D721Med (cell line): ENCODE results near the gene SUSD3.
"Not testable (repeated sequence)": the region's sequence is repeated elsewhere in the genome, so short reads cannot be mapped to it uniquely, and the experiment has no call there.

Experiments used
- DNase-seq: peaks from one replicate; pipeline ENCODE4 v3.0.0; 2011; ENCODE audit warnings: low spot score; ENCODE audit not compliant: insufficient read length
- FAIRE-seq: peaks from 2 replicates; lab custom pipeline; 2011; peaks lifted over from hg19 to GRCh38; lab: Jason Lieb, UNC
- TF ChIP-seq, protein P1 (sequence below): IDR thresholded peaks from 2 replicates; pipeline ENCODE4 v1.5.1; 2012; ENCODE audit warnings: mild to moderate bottlenecking, control low read depth; ENCODE audit not compliant: insufficient read depth; ENCODE audit errors: missing control alignments

The SUSD3 gene

DNA sequence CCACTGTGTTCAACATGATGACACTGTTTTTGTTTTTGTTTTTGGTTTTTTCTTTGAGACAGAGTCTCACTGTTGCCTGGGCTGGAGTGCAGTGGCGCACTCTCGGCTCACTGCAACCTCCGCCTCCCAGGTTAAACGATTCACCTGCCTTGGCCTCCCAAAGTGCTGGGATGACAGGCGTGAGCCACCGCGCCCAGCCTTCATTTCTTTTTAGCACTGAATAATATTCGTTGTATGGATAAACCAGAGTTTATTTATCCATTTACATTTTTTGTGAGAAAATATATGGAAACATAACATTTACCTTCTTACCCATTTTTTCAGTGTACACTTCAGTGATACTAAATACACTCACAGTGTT, 41.8 kb downstream of the SUSD3 start:
- TF ChIP-seq, protein P1, sequence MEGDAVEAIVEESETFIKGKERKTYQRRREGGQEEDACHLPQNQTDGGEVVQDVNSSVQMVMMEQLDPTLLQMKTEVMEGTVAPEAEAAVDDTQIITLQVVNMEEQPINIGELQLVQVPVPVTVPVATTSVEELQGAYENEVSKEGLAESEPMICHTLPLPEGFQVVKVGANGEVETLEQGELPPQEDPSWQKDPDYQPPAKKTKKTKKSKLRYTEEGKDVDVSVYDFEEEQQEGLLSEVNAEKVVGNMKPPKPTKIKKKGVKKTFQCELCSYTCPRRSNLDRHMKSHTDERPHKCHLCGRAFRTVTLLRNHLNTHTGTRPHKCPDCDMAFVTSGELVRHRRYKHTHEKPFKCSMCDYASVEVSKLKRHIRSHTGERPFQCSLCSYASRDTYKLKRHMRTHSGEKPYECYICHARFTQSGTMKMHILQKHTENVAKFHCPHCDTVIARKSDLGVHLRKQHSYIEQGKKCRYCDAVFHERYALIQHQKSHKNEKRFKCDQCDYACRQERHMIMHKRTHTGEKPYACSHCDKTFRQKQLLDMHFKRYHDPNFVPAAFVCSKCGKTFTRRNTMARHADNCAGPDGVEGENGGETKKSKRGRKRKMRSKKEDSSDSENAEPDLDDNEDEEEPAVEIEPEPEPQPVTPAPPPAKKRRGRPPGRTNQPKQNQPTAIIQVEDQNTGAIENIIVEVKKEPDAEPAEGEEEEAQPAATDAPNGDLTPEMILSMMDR = no peak
- FAIRE-seq (no peak), DNase-seq (no peak)

DNA sequence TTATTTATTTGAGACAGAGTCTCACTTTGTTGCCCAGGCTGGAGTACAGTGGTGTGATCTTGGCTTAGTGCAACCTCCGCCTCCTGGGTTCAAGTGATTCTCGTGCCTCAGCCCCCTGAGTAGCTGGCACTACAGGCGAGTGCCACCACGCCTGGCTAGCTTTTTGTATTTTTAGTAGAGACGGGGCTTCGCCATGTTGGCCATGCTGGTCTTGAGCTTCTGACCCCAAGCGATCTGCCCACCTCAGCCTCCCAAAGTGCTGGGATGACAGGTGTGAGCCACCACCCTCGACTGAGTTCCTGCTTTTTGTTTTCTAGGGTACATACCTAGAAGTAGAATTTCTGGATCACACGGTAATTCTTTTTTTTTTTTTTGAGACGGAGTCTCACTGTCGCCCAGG, 42.6 kb downstream of the SUSD3 start:
- not testable (repeated sequence) for FAIRE-seq, DNase-seq

DNA sequence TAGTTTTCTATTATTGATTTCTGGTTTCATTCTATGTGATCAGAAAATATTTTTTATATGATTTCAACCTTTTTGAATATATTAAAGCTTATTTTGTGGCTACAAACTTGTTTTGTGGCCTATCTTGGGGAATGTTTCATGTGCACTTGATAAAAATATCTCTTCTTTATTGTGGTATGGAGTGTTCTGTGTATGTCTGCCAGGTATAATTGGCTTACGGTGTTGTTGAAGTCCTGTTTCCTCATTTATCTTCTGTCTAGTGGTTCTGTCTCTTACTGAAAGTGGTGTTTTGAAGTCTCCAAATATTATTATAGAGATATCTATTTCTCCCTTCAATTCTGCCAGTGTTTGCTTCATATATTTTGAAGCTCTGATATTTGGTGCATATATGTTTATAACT, 47.1 kb downstream of the SUSD3 start:
- no peak for DNase-seq
- TF ChIP-seq, protein P1 = no peak
- no peak for FAIRE-seq

DNA sequence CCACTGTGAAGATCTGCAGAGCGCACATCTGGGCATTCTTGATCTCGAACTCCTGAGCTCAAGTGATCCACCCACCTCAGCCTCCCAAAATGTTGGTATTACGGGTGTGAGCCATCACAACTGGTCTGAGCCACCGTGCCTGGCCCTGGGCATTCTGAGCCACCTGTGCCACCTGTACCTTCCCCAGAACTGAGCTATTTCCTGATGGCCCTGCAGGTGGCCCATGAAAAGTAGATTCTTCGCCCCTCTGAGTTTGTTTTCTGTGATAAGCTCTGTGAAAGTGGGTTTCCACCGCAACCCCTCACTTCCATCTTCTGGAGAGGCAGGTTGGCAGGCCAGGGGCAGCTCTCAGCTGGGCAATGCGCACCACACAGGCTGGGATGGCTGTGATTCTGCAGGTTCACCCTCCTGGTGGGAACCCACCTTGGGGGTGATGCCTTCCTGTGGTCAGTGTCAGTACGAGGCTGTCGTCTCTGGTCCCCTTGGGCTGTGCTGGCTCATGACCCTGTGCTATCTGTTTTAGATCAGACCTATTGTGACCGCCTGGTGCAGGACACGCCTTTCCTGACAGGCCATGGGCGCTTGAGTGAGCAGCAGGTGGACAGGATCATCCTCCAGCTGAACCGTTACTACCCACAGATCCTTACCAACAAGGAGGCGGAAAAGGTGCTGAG, 48.8 kb downstream of the SUSD3 start:
- no peak for DNase-seq
- TF ChIP-seq, protein P1 = no peak
- no peak for FAIRE-seq

DNA sequence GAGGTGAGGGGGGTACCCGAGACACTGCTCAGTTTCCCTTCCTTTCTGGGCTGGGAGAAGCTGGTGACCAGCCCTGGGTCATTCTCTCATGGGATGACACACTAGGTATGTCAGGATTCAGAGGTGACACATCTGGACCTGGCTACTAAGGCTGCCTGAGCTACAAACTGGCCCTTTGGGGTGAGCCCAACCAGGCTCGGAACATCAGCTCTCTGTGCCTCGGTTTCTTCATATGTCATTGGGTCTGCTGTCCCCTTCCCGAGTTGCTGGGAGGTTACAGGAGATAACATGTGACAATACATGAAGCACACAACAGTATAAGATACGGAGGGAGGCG, 49.3 kb downstream of the SUSD3 start:
- FAIRE-seq (no peak), DNase-seq (no peak)
- TF ChIP-seq, protein P1 = no peak

DNA sequence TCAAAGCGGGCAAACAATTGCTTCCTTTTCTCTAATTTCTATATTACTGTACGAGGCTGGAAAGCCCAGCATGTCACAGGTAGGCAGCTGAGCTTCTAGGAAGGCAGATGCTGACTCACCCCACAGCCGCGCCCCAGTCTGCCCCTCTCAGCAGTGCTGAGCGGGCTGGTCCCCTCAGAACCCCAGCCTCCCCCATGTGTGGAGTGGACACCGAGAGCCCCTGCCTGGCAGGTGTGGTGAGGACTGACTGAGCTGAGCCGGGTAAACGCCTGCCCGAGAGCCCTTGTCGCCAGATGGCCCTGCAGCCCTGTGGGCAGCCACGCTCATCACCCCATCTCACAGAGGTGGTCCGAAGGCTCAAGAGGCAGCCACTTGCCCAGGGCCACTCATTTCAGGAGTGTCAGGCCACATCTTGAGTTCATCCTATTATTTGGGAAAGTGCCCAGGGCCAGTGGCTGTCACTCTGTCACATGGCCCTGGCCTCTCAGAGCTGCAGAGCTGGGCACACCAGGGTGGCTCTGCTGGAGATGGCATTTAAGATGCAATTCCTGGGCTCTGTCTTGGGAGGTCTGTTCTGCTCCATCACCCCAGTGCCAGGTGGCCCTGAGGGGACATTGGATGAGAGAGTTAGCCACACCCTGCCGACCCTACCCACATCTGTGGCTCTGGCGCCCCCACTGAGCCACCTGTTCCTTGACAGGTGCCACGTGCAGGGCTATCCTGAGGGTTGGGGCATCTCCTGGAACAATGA, 50.0 kb downstream of the SUSD3 start:
- DNase-seq (peak; percentile 3), FAIRE-seq (no peak)
- TF ChIP-seq, protein P1 = no peak

DNA sequence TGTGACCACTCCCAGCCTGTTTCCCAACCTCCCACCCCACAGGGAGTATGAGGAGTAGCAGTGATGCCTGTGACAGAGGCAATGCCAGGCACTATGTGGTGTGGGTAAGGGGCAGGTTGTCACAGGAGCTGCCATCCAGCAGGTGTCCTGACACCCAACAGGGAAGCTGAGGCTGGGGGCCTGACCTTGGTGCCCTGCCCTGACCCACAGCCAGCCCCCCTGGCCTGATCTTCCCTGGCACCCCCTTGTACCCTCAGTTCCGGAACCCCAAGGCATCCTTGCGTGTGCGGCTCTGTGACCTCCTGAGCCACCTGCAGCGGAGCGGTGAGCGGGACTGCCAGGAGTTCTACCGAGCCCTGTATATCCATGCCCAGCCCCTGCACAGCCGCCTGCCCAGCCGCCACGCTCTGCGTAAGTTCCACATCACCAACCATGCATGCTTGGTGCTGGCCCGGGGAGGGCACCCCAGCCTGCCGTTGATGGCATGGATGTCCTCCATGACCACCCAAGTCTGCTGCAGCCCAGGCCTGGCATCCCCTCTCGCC, 51.9 kb downstream of the SUSD3 start:
- FAIRE-seq (no peak), DNase-seq (no peak)

More for the DNA sequence above, 51.9 kb downstream of the SUSD3 start:
- TF ChIP-seq, protein P1 = no peak
